GM20000 (cell line): ENCODE data around the gene TNFAIP8L3.
"Not testable (repeated sequence)": the region's sequence is repeated elsewhere in the genome, so short reads cannot be mapped to it uniquely, and the experiment has no call there.

Source experiments
- DNase-seq: peaks from one replicate; pipeline ENCODE4 v3.0.0; 2012; ENCODE audit warnings: low spot score
- TF ChIP-seq, protein P1 (sequence below): IDR thresholded peaks from 2 replicates; pipeline ENCODE4 v1.5.1; 2012; ENCODE audit warnings: mild to moderate bottlenecking, control low read depth; ENCODE audit errors: extremely low read depth, missing control alignments

The TNFAIP8L3 gene

DNA sequence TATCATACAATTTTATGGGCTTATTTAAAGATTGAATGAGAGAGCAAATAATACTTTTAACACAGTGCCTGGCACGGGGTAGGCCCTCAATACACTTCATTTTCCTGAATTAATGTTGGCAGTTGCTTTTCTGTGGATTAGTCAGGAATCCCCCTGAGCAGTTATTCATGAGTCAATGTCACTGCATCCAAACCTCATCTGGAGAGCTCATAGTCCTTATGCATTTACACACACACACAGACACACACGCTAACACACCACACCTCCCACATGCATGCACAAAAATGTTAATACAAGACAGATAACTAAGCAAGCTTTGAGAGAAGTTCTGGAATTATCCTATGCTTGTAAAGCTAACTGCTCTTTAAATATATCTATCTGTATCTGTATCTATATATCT lies 34.0 kb upstream of the TNFAIP8L3 start:
- DNase-seq, result no peak
- TF ChIP-seq, protein P1, sequence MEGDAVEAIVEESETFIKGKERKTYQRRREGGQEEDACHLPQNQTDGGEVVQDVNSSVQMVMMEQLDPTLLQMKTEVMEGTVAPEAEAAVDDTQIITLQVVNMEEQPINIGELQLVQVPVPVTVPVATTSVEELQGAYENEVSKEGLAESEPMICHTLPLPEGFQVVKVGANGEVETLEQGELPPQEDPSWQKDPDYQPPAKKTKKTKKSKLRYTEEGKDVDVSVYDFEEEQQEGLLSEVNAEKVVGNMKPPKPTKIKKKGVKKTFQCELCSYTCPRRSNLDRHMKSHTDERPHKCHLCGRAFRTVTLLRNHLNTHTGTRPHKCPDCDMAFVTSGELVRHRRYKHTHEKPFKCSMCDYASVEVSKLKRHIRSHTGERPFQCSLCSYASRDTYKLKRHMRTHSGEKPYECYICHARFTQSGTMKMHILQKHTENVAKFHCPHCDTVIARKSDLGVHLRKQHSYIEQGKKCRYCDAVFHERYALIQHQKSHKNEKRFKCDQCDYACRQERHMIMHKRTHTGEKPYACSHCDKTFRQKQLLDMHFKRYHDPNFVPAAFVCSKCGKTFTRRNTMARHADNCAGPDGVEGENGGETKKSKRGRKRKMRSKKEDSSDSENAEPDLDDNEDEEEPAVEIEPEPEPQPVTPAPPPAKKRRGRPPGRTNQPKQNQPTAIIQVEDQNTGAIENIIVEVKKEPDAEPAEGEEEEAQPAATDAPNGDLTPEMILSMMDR, result no peak

DNA sequence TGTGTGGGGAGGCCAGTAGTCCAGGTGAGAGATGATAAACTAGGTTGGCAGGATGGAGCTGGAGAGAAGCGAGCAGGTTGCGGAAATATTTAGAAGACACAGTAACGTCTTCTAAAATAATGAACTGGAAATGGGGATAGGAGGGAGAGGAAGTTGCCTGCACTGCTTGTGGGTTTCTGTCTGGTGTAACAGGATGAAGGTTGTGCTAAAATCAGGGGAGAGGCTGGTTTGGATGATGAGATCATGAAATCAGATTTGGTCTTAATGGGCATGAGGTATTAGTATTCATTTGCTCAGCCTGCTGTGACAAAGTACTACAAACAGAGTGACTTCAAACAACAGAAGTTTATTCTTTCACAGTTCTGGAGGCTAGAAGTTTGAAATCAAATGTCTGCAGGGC lies 32.1 kb upstream of the TNFAIP8L3 start:
- TF ChIP-seq, protein P1, result no peak
- DNase-seq, result no peak

DNA sequence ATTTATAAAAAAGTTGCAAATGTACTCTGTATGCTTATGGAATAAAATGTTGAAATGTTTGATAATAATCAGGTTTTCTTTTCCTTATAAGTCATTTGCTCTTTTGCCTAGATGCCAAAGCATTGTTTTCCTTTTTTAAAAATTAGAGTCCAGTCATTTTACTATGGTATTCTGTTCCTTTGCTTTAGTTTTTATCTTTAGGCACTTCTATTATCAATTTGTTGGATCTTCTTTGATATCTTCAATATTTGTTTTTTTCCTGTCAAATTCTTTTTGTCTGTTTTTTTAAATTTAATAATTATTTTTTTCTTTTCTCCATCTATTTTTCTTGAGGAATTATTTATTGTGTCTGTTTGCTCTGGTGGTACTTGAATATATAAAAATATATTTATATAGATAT lies 28.3 kb upstream of the TNFAIP8L3 start:
- DNase-seq, result not testable (repeated sequence)

DNA sequence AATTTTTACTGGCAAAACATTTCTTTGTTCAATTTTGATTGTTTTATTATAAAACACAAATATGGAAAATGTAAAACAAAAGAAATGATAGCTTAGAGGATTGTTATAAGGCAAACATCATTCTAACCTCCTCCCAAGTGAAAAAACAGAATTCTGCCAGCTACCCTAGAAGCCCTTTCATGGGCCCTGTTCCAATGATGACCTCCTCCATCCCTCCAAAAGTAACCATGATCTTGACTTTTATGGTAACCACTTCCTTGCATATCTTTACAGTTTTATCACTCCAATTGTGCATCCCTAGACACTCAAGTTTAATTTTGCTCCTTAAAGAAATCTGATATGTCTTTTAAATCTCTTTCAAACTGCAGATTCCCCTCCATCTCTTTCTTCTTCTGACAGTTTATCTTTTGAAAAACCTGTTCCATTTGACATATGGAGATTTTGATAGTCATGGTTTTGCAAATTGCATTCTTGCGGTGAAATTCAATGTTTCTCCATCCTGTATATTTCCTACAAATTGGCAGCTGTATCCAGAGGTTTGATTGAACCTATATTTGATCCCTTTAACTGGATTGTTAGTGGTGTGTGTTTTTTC lies 27.0 kb upstream of the TNFAIP8L3 start:
- DNase-seq, result no peak
- TF ChIP-seq, protein P1, result no peak

DNA sequence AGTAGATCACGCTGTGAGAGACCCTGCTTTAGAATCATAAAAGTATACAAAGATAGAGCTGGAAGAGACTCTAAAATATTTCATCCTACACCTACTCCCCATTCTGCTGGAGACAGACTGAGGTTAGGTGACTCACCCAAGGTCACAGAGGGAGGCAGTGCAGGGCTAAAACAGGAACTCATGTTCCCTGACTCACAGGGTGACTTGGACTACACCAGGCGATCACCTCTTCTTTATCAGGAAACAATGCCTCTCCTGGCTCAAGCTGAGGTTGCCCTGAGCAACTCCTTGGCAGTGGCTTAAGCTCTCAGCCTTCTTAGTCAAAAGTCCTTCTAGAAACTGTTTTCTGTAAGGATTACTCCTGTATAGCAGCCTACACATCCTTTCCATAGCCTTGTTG lies 26.4 kb upstream of the TNFAIP8L3 start:
- no peak for DNase-seq

DNA sequence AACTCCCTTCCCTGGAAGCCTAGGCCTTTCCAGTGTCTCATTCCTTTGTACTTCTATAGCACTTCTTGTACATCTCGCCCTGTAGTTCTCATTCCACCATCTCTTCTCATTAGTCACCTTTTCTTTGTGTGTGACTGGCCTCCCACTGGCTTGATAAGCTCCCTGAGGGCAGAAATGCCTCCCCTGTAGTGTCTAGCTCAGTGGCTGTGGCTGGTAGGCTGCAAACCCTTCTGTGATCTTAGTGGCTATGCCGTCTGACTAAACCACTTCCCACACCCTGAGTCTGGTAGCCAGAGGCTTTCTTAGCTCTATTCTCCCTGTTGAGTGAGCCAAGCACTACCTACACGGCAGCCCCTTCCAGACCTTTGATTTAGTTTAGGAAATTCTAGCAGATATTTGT lies 24.4 kb upstream of the TNFAIP8L3 start:
- TF ChIP-seq, protein P1, result no peak
- DNase-seq, result no peak

More for the DNA sequence above, 26.4 kb upstream of the TNFAIP8L3 start:
- TF ChIP-seq, protein P1, result no peak

DNA sequence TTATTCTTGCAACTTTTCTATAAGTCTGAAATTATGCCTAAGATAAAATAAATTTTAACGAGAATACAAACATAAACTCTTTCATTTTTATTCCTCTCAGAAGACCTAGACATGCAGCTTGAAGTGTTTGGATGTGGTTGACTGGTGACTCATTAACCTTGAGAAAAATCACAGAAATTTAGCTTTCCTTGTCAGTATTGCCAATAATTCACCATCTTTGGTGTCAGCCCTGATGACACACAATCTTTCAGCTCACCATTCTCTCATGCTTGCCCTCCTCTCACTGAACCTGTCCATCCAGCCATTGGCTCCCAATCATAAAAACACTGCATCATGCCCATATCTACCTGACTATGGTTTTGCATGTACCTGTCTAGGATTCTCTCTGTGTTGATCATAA lies 22.6 kb upstream of the TNFAIP8L3 start:
- TF ChIP-seq, protein P1, result no peak

DNA sequence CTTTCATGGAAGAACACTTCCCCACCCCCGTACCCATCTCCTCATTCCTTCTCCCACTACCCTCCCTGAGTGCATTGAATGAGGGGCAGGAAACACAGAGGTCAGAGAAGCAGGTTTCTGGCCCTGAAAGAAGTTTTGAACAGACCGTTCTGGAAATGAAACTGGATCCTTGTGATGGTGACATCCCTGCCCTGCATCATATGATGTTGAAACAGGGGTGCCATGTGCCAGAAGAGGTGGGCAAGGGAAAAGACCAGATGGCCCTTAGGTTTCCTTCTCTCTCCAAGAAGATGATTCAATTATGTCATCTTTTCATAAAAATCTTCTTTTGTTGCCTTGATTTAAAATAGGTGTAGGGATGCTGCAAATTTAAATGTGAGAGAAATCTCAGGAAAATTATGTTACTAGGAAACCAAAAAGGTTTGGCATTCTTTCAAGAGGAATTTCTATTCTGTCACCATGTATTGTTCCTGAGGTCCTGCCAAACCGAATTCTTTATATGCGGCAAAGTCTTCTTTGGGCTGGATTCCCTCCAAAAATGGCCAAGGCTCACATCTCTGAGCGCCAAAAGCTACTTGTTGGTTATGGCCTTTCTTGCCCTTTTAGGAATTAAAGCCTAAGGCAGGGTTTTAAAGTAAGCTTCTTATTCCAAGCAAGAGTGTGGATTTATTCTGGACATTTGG lies 19.9 kb upstream of the TNFAIP8L3 start:
- TF ChIP-seq, protein P1, result no peak
- DNase-seq, result no peak

More for the DNA sequence above, 22.6 kb upstream of the TNFAIP8L3 start:
- no peak for DNase-seq
